OCI-LY7 (cell line): ENCODE results near the gene CMIP.

Experiments used
- CTCF ChIP-seq: fragments of 200-600 bp; sonication (generic); conservative IDR thresholded peaks from 2 replicates; pipeline ENCODE4 v1.5.1; 2014; ENCODE audit warnings: mild to moderate bottlenecking, antibody characterized with exemption, low read length, moderate library complexity, mixed read lengths
- EZH2phosphoT487 ChIP-seq: fragments of 200-600 bp; sonication (generic); IDR thresholded peaks from 2 replicates; pipeline ENCODE4 v1.6.1; 2018; ENCODE audit warnings: low read depth, borderline replicate concordance, mild to moderate bottlenecking, mixed run types, antibody characterized with exemption, low read length, moderate library complexity, mixed read lengths

- TF ChIP-seq CTCF (no peak), EZH2phosphoT487 (no peak)
These were observed 740 bp upstream of the CMIP start for GRCh38 chr16:81443688-81444447.
